Activated T-helper 1 cell treated with anti-CD3 and anti-CD28 coated beads, Interleukin-12 subunit alpha, Interleukin-12 subunit beta, Interleukin-2, Interleukin-4 antibody, amounts not matched to agents 30 ng/mL and 10 ng/mL and 1 ng/mL, durations not matched to agents 14 hours and 24 hours and 36 hours (primary cell): ENCODE results near the gene ATP1B2. TPM values are rescaled to one million over a fixed set of nuclear protein-coding genes. Genes with fewer than 3 reads are reported as not detected.
"Not testable (repeated sequence)": the region's sequence is repeated elsewhere in the genome, so short reads cannot be mapped to it uniquely, and the experiment has no call there.

Experiments used
- DNase-seq: peaks from one replicate; pipeline ENCODE4 v3.0.0; 2021; ENCODE audit warnings: low spot score
- H3K27ac Mint-ChIP-seq: one replicate; pipeline ENCODE4 v1.8.0; 2021; ENCODE audit warnings: mild to moderate bottlenecking, mixed read lengths
- H3K27me3 Mint-ChIP-seq: one replicate; pipeline ENCODE4 v1.8.0; 2022; ENCODE audit warnings: mild to moderate bottlenecking, moderate library complexity, mixed read lengths; ENCODE audit not compliant: insufficient read depth
- H3K36me3 Mint-ChIP-seq: one replicate; pipeline ENCODE4 v1.8.0; 2021; ENCODE audit warnings: low read depth, mixed read lengths
- H3K4me1 Mint-ChIP-seq: one replicate; pipeline ENCODE4 v1.8.0; 2021; ENCODE audit warnings: low read depth, mixed read lengths
- H3K4me3 Mint-ChIP-seq: one replicate; pipeline ENCODE4 v1.8.0; 2021; ENCODE audit warnings: mild to moderate bottlenecking, moderate library complexity, mixed read lengths
- H3K9me3 Mint-ChIP-seq: one replicate; pipeline ENCODE4 v1.8.0; 2021; ENCODE audit warnings: mixed read lengths
- intact Hi-C: fragments of 100-400 bp; cut with micrococcal nuclease; formaldehyde crosslinking; loops from one replicate; pipeline ENCODE4 v1.15.1; 2024
- total RNA-seq: library from RNA; stranded (reverse); gene quantifications from 2 replicates; pipeline ENCODE4 v1.2.3, GENCODE V29; 2022

Gene ATP1B2
- total RNA-seq, 1 donor from 2014 or later = 0.54 TPM

DNA sequence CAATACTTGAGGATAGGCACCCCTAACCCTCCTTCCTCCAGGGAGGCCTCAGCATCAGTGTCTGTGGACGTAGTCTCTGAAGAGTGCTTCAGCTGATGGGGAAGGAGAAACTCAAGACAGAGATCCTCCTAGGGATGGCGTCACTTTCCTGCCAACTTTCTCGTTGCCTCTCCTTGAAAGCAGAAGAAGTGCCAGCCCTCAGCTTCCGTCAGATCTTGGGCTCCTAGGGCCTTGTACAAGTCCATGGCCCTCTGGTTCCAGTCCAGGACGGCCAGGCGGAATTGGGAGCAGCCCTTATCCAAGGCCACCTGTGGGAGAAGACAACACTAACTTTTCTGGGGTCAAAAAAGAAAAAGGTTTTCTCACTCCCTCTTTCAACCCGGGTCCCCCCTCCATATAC lies 24.4 kb upstream of the ATP1B2 start:
- DNase-seq = no peak
- intact Hi-C loops = loop anchor here (2.0 kb wide), 1 partner anchor 492 kb away; the partner anchor contains the start of gene ALOXE3
- H3K4me3 Mint-ChIP-seq = peak overlapping the region; percentile 89
- no peak overlapping the region for H3K27ac Mint-ChIP-seq
- H3K4me1 Mint-ChIP-seq = peaks cover 18% of the 10 kb centered on the region
- no peaks in the 10 kb centered on the region for H3K9me3 Mint-ChIP-seq
- no peaks in the 10 kb centered on the region for H3K27me3 Mint-ChIP-seq
- H3K36me3 Mint-ChIP-seq = peaks cover 3% of the 10 kb centered on the region

DNA sequence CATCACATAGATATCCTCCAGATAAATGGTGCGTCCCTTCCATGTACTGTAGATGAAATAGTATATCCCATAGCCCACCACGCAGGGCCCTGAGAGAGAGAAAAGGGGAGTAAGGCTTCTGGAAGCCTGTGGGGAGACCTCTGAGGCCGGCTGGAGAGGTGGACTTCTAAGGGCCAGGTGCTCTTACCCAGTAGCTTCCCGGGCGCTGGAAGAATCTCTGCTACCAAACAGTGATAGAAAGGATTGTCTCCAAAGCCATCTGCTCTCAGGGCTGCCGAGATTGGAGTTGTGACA lies 23.8 kb upstream of the ATP1B2 start:
- H3K4me1 Mint-ChIP-seq = peaks cover 18% of the 10 kb centered on the region
- no peaks in the 10 kb centered on the region for H3K9me3 Mint-ChIP-seq
- H3K36me3 Mint-ChIP-seq = peaks cover 3% of the 10 kb centered on the region
- peak overlapping the region; percentile 58 for H3K27ac Mint-ChIP-seq
- peak overlapping the region; percentile 89 for H3K4me3 Mint-ChIP-seq
- intact Hi-C loops = loop anchor here (1.0 to 2.0 kb wide), 4 partner anchors 12 to 492 kb away; partner anchors contain the start of genes ALOXE3, ATP1B2 and WRAP53
- no peak for DNase-seq
- H3K27me3 Mint-ChIP-seq = no peaks in the 10 kb centered on the region

DNA sequence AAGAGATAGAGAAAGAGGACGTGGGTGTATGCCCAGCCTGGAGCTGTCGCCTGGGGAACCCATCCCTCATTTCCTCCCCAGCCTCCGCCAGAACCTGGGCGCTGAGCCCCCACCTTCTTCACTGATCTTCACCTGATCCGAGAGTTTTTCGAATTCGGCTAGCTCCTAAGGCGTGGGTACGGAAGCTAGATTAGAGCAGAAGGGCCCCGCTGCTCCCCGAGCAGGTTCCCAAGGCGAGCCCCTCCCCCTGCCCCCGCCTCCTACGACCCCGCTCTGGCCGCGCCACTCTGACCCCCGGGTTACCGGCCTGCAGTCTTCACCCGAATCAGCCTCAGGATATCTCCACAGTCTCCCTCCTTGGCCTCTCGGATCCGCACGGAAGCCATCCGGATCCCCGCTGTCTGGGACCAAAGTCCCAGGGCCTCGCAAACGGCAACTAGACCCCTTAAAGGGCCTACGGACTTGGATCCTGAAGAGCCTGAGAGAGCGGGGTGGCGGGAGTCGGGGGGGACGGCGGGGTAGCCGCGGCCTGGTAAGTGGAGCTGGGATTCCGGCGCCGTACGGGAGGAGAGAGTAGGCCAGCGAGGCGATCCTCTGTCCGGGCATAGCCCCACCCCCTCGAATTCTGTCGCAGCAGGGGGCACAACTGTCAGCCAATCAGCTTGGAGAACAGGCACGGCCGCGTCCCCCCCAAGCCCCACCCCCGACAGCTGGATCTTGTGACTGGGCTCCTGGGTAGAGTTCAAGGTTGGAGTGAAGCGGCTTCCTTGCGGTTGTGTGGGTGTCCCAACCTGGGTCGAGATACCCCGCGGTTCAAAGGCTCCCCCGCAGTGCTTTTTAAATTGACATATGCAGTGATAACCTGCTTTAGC lies 23.2 kb upstream of the ATP1B2 start, which contains the start of gene SAT2:
TSS of gene SAT2 (minus strand) at position 572 of the 872 bp plus-strand sequence. CDS start at position 386, 186 bp downstream.
- H3K9me3 Mint-ChIP-seq = no peaks in the 10 kb centered on the region
- no peaks in the 10 kb centered on the region for H3K27me3 Mint-ChIP-seq
- intact Hi-C loops = loop anchor here (1.0 to 2.0 kb wide), 4 partner anchors 12 to 491 kb away; partner anchors contain the start of genes ALOXE3, ATP1B2 and WRAP53
- H3K4me3 Mint-ChIP-seq = peak within 1 kb of the TSS; percentile 89
- DNase-seq = peak; percentile 77
- H3K27ac Mint-ChIP-seq = peak within 1 kb of the TSS; percentile 77
- peaks cover 18% of the 10 kb centered on the region for H3K4me1 Mint-ChIP-seq
- H3K36me3 Mint-ChIP-seq = peaks cover 3% of the 10 kb centered on the region

DNA sequence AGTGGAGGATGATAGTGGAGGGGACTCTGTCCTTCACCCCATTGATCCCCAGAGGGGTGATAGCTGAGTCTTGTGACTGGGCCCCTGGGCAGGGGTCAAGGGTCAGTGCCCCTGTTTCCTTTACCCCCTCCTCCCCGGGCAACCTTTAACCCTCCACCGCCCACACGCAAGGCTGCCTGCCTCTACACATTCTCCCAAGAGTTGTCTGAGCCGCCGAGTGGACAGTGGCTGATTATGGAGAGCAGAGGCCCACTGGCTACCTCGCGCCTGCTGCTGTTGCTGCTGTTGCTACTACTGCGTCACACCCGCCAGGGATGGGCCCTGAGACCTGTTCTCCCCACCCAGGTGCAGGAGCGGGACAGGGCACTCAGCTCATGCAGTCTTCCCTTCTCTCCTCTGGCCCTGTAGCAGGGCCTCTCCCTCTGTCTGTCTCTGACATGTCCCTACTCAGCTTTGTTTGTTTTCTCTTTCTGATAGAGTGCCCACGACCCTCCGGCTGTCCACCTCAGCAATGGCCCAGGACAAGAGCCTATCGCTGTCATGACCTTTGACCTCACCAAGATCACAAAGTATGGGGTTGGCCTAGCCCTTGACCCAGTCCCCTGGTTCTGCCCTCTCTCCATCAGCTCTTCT lies 20.7 kb upstream of the ATP1B2 start, which contains the start of gene SHBG:
TSS of gene SHBG (plus strand) at position 197 of the 633 bp plus-strand sequence. CDS start at position 235, 38 bp downstream.
- intact Hi-C loops = no loop called here
- Mint-ChIP-seq H3K27me3 (no peaks in the 10 kb centered on the region), H3K4me1 (peaks cover 18% of the 10 kb centered on the region), H3K9me3 (no peaks in the 10 kb centered on the region), H3K4me3 (no peak within 1 kb of the TSS), H3K27ac (no peak within 1 kb of the TSS), H3K36me3 (peaks cover 3% of the 10 kb centered on the region)
- no peak for DNase-seq

DNA sequence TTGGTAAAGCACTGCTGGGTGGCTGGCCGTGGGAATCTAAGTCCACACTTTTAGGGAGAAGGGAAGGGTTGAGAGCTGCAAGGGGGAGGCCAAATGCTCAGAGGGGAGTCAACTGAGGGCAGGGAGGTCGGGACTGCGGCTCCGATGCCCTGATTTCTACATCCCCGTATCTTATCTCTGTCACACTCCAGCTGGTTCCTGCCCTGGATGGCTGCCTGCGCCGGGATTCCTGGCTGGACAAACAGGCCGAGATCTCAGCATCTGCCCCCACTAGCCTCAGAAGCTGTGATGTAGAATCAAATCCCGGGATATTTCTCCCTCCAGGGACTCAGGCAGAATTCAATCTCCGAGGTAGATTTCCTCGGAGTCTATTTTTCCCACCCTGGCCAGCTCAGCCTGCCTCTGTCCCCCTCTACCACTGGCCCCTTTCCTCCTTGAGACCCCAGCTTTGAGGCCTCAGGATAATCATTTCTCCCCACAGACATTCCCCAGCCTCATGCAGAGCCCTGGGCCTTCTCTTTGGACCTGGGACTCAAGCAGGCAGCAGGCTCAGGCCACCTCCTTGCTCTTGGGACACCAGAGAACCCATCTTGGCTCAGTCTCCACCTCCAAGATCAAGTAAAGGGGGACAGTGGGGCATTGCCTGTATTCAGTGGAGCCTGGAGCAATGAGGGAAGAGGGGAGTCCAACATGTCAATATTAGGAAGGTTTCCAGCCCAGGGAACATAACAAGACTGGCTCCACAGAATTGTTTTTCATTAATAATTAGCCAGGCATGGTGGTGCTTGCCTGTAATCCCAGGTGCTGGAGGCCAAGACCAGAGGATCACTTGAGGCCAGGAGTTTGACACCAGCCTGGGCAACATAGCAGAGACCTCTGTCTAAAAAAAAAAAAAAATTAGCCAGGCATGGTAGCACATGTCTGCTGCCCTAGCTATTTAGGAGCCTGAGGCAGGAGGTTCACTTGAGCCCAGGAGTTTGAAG lies 19.0 kb upstream of the ATP1B2 start:
- intact Hi-C loops = loop anchor here (1.0 kb wide), 1 partner anchor 57 kb away; the partner anchor contains the start of gene WRAP53
- no peaks in the 10 kb centered on the region for H3K9me3 Mint-ChIP-seq

DNA sequence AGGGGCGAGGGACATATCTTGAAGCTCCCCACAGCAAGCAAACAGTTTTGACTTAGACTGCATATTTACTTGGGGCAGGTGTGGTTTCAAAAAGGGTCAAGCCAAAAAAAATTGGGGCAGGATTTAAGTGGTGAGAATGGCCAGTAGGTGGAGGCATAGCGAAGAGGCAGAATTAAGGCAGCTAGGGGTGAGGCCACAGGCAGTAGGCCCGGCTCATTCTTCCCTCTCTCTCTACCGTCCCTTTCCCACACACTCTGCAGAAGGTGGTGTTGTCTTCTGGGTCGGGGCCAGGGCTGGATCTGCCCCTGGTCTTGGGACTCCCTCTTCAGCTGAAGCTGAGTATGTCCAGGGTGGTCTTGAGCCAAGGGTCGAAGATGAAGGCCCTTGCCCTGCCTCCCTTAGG lies 18.2 kb upstream of the ATP1B2 start:
- intact Hi-C loops = loop anchor here (1.0 kb wide), 1 partner anchor 56 kb away; the partner anchor contains the start of gene WRAP53
- peaks cover 3% of the 10 kb centered on the region for H3K27me3 Mint-ChIP-seq
- H3K27ac Mint-ChIP-seq = no peak overlapping the region
- no peaks in the 10 kb centered on the region for H3K9me3 Mint-ChIP-seq
- no peaks in the 10 kb centered on the region for H3K36me3 Mint-ChIP-seq
- H3K4me3 Mint-ChIP-seq = no peak overlapping the region
- peaks cover 7% of the 10 kb centered on the region for H3K4me1 Mint-ChIP-seq
- DNase-seq = peak; percentile 19

More for the DNA sequence above, 19.0 kb upstream of the ATP1B2 start:
- no peak for DNase-seq
- Mint-ChIP-seq H3K4me3 (no peak overlapping the region), H3K36me3 (no peaks in the 10 kb centered on the region), H3K4me1 (peaks cover 12% of the 10 kb centered on the region), H3K27ac (no peak overlapping the region), H3K27me3 (peaks cover 3% of the 10 kb centered on the region)

DNA sequence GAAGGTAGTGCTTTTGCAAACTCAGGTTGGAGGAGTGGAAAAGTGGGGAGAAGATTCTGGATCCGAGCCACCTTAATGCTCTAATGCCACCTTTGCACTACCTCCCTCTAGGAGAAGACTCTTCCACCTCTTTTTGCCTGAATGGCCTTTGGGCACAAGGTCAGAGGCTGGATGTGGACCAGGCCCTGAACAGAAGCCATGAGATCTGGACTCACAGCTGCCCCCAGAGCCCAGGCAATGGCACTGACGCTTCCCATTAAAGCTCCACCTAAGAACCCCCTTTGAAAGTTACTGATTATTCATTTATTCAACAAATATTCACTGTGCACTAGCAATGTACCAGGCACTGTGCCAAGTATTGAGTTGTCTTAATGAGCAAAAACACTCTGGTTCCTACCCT lies 17.6 kb upstream of the ATP1B2 start:
- no peaks in the 10 kb centered on the region for H3K36me3 Mint-ChIP-seq
- H3K4me3 Mint-ChIP-seq = no peak overlapping the region
- peaks cover 4% of the 10 kb centered on the region for H3K4me1 Mint-ChIP-seq
- no peak for DNase-seq
- H3K27me3 Mint-ChIP-seq = peaks cover 3% of the 10 kb centered on the region
- intact Hi-C loops = no loop called here
- no peaks in the 10 kb centered on the region for H3K9me3 Mint-ChIP-seq
- H3K27ac Mint-ChIP-seq = no peak overlapping the region

DNA sequence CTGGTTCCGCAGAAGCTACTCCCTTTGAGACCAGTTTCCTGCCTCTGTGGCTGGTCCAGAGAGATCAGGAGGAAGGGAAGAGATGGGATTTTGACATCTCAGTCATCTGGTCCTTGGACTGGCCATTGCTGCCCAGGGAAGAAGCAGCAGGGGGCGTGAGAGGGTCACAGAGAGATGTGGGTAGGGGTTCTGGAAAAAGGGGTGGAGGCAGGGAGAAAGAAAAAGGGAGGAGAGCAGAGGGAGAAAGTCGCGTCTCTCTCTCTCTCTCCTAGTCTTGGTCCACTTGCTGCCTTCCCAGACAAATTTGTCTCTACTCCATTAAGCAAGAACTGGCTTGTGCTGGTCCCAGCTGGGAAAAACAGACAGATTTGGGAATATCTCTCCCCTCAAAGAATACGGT lies 16.3 kb upstream of the ATP1B2 start:
- Mint-ChIP-seq H3K4me1 (no peaks in the 10 kb centered on the region), H3K4me3 (no peak overlapping the region), H3K27me3 (peaks cover 8% of the 10 kb centered on the region), H3K9me3 (no peaks in the 10 kb centered on the region), H3K27ac (no peak overlapping the region), H3K36me3 (no peaks in the 10 kb centered on the region)
- intact Hi-C loops = no loop called here
- no peak for DNase-seq

DNA sequence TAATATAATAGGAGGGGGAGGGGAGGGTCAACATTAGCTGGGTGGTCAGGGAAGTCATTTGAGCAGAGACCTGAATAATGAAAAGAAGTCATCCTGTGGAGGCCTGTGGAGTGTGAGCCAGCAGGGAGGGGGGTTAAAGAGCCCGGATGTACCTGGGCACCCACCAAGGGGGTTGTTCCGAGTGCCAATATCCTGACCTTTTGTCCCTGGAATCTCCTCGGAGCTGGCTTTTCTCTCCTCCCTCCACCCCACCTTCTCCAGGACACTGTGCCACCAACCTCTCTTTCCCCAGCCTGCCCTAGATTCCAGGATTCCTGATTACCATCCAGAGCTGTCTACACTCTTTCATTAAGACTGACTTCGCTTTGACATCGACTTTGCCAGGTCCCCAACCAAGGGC lies 14.6 kb upstream of the ATP1B2 start:
- Mint-ChIP-seq H3K36me3 (no peaks in the 10 kb centered on the region), H3K27me3 (peaks cover 9% of the 10 kb centered on the region), H3K4me3 (no peak overlapping the region), H3K9me3 (no peaks in the 10 kb centered on the region), H3K4me1 (no peaks in the 10 kb centered on the region), H3K27ac (no peak overlapping the region)
- intact Hi-C loops = no loop called here
- DNase-seq = no peak

DNA sequence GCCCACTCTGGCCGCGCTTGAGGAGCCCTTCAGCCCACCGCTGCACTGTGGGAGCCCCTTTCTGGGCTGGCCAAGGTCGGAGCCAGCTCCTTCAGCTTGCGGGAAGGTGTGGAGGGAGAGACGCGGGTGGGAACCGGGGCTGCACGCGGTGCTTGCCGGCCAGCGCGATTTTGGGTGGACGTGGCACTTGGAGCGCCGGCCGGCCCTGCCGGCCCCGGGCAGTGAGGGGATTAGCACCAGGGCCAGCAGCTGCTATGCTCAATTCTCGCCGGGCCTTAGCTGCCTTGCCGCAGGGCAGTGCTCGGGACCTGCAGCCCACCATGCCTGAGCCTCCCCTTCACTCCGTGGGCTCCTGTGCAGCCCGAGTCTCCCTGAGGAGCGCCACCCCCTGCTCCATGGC lies 9.9 kb upstream of the ATP1B2 start:
- Mint-ChIP-seq H3K4me3 (no peak overlapping the region), H3K27me3 (peaks cover 7% of the 10 kb centered on the region), H3K36me3 (no peaks in the 10 kb centered on the region), H3K4me1 (peaks cover 15% of the 10 kb centered on the region), H3K27ac (no peak overlapping the region), H3K9me3 (no peaks in the 10 kb centered on the region)
- intact Hi-C loops = no loop called here
- no peak for DNase-seq

DNA sequence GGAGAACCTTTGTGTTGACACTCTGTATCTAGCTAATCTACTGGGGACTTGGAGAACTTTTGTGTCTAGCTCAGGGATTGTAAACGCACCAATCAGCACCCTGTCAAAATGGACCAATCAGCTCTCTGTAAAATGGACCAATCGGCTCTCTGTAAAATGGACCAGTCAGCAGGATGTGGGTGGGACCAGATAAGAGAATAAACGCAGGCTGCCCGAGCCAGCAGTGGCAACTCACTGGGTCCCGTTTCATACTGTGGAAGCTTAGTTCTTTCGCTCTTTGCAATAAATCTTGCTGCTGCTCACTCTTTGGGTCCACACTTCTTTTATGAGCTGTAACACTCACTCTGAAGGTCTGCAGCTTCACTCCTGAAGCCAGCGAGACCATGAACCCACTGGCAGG lies 9.1 kb upstream of the ATP1B2 start:
- H3K27ac Mint-ChIP-seq, intact Hi-C loops, H3K27me3 Mint-ChIP-seq, H3K9me3 Mint-ChIP-seq, H3K36me3 Mint-ChIP-seq: not testable (repeated sequence)
- Mint-ChIP-seq H3K4me1 (peaks cover 15% of the 10 kb centered on the region), H3K4me3 (peak overlapping the region; percentile 38)
- DNase-seq = peak; percentile 10

DNA sequence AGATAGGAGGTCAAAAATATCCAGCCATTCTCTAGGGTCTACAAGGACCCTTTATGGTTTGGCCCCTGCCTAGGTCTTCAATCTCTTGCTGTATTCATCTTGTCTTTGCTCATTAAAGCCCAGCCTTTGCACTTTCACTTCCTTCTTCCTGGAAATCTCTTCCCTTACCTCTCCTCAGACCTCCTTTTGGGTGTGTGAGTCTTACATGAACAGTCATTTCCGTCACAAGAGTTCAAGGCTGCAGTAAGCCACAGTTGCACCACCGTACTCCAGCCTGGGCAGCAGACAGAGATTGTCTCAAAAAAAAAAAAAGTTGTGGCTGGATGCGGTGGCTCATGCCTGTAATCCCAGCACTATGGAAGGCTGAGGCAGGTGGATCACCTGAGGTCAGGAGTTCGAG lies 6.0 kb upstream of the ATP1B2 start:
- no peak for DNase-seq
- Mint-ChIP-seq H3K27ac (no peak overlapping the region), H3K36me3 (no peaks in the 10 kb centered on the region), H3K4me3 (no peak overlapping the region), H3K9me3 (no peaks in the 10 kb centered on the region), H3K27me3 (peaks cover 19% of the 10 kb centered on the region), H3K4me1 (peaks cover 16% of the 10 kb centered on the region)
- intact Hi-C loops = no loop called here
